PFSK-1 (cell line): Measurements from ENCODE around the gene CASP7.

Source experiments
- POLR2AphosphoS5 ChIP-seq: IDR thresholded peaks from 2 replicates; pipeline ENCODE4 v1.6.1; 2012; ENCODE audit warnings: low read depth, mild to moderate bottlenecking, control low read depth, low read length, moderate library complexity
- SIN3A ChIP-seq: IDR thresholded peaks from 2 replicates; pipeline ENCODE4 v1.6.1; 2012; ENCODE audit warnings: mild to moderate bottlenecking, low read length, moderate library complexity, borderline replicate concordance; ENCODE audit not compliant: insufficient read depth

GRCh38 chr10:113765910-113766309 is 86.2 kb downstream of the CASP7 start:
- TF ChIP-seq POLR2AphosphoS5 (no peak), SIN3A (no peak)
